Measurements from ENCODE around the gene PLEKHG4B.

The PLEKHG4B gene

GRCh38 chr5:147751-148150 lies 55.8 kb downstream of the PLEKHG4B start:
- Histone ChIP-seq H3K27ac (no peak overlapping the region), H3K4me3 (no peak overlapping the region)

GRCh38 chr5:149745-150485 lies 57.9 kb downstream of the PLEKHG4B start:
- H3K27ac ChIP-seq = no peak overlapping the region
- no peak overlapping the region for H3K4me3 ChIP-seq

DNA sequence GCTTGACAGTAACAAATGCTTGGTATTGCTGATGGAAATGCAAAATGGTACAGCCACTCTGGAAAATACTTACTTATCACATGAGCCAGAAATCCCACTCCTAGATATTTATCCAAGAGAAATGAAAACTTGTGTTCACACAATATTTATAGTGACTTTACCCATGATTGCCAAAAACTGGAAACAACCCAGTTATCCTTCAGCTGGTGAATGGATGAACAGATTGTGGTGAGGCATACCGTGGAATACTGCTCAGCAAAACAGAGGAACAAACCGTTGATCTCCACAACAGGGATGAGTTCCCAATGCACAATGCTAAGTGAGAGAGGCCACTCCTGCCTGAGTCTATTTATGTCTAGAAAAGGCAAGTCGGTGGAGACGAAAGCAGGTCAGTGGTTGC lies 58.8 kb downstream of the PLEKHG4B start:
- Histone ChIP-seq H3K4me3 (no peak overlapping the region), H3K27ac (no peak overlapping the region)

DNA sequence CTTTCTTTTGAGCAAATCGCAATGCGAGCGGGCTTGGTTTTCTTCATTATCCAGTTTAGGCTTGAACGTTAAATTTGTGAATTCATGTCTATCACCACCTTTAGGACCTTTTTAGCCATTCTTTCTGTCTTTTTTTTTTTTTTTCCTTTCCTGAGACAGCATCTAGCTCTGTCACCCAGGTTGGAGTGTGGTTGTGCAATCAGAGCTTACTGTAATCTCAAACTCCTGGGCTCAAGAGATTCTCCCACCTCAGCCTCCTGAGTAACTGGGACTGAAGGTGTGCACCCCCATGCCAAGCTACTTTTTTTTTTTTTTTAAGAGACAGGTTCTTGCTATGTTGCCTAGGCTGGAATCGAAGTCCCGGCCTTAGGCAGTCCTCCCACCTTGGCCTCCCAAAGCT lies 60.1 kb downstream of the PLEKHG4B start:
- H3K27ac ChIP-seq = no peak overlapping the region
- no peak overlapping the region for H3K4me3 ChIP-seq

GRCh38 chr5:153256-153655 lies 61.3 kb downstream of the PLEKHG4B start:
- Histone ChIP-seq H3K4me3 (no peak overlapping the region), H3K27ac (no peak overlapping the region)

DNA sequence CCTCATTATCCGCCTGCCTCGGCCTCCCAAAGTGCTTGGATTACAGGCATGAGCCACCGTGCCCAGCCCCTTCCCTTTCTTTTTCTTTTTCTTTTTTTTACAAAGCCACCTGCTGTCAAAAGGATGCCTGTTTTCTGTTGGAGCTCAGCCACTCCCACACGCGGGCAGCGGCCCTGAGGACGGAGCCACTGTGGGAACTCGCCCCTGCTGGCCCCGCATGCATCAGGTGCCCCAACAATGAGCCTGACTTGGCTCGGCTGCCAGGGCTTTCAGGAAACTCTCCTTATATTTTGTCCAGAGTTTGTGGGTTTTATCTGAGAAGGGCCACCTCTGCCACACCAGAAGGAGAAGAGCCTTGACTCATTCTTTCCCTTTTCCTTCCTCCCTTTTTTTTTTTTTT lies 62.3 kb downstream of the PLEKHG4B start:
- H3K27ac ChIP-seq = no peak overlapping the region
- H3K4me3 ChIP-seq = no peak overlapping the region

- Histone ChIP-seq H3K4me3 (no peak overlapping the region), H3K27ac (no peak overlapping the region)
Observed at GRCh38 chr5:154826-155225, 62.9 kb downstream of the PLEKHG4B start.

GRCh38 chr5:155651-156410 lies 63.9 kb downstream of the PLEKHG4B start:
- no peak overlapping the region for H3K4me3 ChIP-seq
- H3K27ac ChIP-seq = no peak overlapping the region

DNA sequence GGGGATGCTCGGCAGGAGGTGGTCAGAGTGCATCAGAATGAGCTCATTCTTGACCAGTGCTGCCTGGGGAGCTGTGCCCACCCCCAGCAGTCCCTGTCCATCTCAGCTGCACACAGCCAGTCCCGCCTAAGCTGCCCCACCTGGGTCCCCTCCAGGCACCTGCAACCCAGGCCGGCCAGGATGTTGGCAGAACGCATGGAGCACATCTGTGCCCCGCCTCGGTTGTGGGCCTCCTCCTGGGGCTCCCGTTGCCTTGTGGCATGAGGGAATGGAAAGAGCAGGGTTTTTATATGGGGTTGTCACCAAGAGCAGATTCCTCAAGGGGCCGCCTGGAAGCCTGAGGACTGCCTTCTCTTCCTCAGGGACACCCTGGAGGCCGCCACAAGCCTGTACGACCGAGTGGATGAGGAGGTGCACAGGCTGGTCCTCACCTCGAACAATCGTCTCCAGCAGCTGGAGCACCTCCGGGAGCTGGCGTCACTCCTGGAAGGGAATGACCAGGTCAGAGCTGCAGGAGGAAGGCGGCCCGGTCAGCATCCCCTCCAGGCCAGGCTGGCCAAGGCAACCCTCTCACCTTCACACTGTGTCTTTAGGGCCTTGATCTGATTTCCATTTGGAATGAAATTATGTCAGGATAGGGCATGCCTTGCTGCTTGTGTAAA lies 64.6 kb downstream of the PLEKHG4B start:
- Histone ChIP-seq H3K27ac (no peak overlapping the region), H3K4me3 (no peak overlapping the region)

DNA sequence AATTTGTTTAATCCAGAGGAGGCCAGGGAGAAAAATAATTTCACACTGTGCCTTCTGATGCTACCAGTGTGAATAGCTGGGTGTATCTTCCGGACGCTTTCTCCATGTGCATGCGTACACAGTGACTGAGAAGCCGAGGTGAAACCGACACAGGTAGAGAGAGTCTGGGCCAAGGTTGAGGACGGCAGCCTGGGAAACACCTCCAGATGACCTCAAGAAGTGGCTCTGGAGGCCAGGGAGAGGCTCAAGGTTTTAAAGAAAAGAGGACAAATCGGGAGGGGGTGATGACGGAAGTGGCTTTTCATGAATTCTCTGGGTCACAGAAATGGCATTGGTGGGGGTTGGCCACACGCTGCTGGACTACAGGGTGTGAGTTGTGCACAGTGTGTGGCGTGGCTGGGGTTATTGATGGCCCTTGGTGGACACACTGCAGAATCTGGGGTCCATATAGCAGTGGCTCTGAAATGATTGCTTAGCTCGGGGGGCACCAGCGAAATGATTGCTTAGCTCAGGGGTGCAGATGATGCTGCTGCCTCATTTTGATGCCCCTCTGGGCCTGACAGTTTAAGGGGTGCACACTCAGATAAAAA lies 65.3 kb downstream of the PLEKHG4B start:
- H3K4me3 ChIP-seq = no peak overlapping the region

DNA sequence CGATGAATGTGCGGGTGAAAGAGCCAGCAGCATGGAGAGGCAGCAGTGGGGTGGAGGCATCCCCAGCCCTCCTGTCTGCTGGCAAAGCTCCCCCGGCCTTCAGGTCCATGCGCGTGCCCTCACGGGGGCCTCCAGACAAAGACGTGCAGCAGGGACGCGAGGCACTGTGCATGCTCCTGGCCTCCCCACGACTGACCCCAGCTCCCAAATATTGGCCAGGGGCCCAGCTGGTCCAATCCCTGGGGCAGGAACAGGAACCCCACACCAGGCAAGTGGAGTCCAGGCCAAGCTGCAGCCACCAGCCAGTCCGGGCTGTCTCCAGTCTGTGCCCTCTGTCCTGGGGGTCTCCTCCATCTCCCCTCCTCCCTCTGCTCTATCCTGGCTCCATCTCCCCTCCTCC lies 65.8 kb downstream of the PLEKHG4B start:
- H3K27ac ChIP-seq = no peak overlapping the region
- H3K4me3 ChIP-seq = no peak overlapping the region

More for the DNA sequence above, 65.3 kb downstream of the PLEKHG4B start:
- no peak overlapping the region for H3K27ac ChIP-seq

DNA sequence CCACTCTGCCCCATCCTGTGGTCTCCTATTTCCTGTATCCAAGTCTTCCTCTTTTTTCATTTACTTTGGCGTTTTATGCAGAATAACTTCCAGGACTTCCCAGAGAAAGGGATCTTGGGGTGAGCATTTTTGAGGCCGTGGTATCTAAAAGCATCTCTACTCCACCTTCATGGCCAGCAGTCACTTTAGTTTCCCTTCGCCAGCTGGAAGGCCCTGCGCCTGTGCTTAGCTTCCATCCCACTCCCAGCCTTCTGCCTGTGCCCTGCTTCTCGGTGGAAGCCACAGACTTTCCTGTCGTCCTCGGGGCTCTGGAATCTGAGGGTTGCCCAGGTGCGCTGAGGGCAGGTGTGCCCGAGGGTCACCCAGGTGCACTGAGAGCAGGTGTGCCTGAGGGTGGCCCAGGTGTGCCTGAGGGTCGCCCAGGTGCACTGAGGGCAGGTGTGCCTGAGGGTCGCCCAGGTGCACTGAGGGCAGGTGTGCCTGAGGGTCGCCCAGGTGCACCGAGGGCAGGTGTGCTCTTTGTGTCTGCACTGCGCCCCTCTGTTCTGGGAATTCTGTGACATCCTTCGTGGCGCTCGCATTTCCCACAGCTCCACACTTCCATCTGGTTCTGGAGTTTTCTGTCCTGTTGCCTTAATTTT lies 67.0 kb downstream of the PLEKHG4B start:
- Histone ChIP-seq H3K4me3 (no peak overlapping the region), H3K27ac (no peak overlapping the region)

DNA sequence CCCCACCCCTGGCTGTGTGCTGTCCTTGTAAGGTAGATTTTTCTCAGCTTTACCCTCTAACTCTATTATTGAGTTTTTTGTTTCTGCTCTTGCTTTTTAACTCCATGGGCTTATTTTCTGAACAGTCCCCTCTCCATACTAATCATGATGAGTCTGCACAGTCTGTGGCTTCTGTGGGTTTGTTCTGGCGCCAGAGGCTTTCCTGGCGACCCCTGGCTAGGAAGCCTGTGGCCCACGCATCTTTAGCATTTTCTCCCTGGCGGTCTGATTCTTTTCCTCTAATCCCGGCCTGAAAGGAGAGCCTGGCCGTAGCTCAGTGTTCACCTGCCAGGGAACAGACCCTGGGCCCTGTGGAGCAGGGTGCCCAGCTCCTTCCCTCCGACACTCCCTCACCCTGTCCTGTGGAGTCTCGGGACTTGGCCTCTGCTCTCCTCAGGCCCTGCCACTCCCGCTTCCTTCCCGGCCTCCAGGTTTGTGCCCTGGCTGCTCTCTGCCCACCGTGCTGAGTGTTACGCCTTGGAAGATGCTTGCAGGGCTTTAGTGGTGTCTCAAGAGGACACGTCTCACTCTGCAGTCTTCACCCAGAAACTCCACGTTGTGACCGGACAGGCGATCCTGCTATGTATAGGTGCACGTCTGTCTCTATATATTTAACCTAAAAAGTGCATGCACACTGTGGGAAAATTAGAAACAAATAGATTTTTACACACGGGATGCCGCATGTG lies 67.6 kb downstream of the PLEKHG4B start:
- H3K27ac ChIP-seq = no peak overlapping the region
- H3K4me3 ChIP-seq = no peak overlapping the region

GRCh38 chr5:160173-160510 lies 68.2 kb downstream of the PLEKHG4B start:
- Histone ChIP-seq H3K4me3 (no peak overlapping the region), H3K27ac (no peak overlapping the region)

- Histone ChIP-seq H3K27ac (no peak overlapping the region), H3K4me3 (no peak overlapping the region)
Observed at GRCh38 chr5:160921-161802, 69.2 kb downstream of the PLEKHG4B start.

GRCh38 chr5:161803-162110 lies 69.8 kb downstream of the PLEKHG4B start:
- Histone ChIP-seq H3K4me3 (no peak overlapping the region), H3K27ac (no peak overlapping the region)

DNA sequence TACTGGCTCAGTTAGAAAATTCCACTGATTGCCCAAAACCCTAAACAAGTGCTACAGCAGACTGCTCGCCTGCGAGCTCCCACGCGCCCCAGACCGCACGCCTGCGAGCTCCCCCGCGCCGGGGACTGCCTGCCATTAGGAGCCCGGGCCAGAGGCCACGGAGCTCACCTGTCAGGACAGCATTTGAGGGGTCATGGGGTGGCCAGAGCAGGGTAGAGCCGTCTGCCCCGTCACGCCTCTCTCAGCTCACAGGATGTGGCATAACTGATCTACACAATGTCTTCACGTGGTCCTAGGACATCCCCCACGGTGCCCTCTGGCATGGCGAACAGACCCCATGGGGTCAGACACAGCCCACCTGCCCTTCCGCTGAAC lies 70.2 kb downstream of the PLEKHG4B start:
- Histone ChIP-seq H3K27ac (no peak overlapping the region), H3K4me3 (no peak overlapping the region)

DNA sequence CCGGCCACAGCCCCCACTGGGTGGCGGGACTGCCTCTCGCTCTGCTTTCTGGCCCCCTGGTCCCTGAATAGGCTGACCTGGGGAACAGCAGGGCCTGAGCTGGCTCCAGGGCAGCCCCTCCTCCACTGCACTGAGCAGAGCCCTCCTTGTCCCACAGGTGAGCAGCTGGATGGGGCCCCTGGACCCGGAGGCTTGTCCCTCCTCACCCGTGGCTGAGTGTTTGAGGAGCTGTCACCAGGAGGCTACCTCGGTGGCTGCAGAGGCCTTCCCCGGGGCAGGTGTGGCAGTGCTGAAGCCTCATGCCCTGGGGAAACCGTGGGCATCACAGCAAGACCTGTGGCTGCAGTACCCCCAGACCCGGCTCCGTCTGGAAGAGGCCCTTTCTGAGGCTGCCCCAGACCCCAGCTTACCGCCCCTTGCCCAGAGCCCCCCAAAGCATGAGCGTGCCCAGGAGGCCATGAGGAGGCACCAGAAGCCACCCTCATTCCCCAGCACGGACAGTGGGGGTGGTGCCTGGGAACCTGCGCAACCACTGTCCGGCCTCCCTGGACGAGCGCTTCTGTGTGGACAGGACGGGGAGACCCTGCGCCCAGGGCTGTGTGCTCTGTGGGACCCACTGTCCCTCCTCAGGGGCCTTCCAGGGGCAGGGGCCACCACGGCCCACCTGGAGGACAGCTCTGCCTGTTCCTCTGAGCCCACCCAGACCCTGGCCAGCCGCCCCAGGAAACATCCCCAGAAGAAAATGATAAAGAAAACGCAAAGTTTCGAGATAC lies 70.8 kb downstream of the PLEKHG4B start:
- H3K27ac ChIP-seq = no peak overlapping the region

More for the DNA sequence above, 70.8 kb downstream of the PLEKHG4B start:
- no peak overlapping the region for H3K4me3 ChIP-seq

Measured in skin epidermis (tissue), 12 donors.